Measurements from ENCODE around the gene PKD2L1.

DNA sequence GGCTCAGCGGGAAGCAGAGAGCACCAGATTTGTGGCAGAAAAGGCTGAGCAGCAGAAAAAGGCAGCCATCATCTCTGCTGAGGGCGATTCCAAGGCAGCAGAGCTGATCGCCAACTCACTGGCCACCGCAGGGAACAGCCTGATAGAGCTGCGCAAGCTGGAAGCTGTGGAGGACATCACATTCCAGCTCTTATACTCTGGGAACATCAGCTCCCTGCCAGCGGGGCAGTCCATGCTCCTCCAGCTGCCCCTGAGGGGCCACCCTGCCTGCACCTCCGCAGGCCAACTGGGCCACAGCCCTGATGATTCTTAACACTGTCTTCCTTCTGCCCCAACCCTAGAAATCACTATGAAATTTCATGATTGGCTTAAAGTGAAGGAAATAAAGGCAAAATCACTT lies 81.2 kb downstream of the PKD2L1 start:
- TF ChIP-seq, protein P1, sequence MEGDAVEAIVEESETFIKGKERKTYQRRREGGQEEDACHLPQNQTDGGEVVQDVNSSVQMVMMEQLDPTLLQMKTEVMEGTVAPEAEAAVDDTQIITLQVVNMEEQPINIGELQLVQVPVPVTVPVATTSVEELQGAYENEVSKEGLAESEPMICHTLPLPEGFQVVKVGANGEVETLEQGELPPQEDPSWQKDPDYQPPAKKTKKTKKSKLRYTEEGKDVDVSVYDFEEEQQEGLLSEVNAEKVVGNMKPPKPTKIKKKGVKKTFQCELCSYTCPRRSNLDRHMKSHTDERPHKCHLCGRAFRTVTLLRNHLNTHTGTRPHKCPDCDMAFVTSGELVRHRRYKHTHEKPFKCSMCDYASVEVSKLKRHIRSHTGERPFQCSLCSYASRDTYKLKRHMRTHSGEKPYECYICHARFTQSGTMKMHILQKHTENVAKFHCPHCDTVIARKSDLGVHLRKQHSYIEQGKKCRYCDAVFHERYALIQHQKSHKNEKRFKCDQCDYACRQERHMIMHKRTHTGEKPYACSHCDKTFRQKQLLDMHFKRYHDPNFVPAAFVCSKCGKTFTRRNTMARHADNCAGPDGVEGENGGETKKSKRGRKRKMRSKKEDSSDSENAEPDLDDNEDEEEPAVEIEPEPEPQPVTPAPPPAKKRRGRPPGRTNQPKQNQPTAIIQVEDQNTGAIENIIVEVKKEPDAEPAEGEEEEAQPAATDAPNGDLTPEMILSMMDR (IDR thresholded peaks at IDR 0.05): no peak
- TF ChIP-seq POLR2AphosphoS5 (IDR thresholded peaks at IDR 0.05) (no peak), POLR2A (IDR thresholded peaks at IDR 0.05) (no peak), EP300 (IDR thresholded peaks at IDR 0.05) (no peak)

Data from sigmoid colon (tissue), 4 donors.